ENCODE results near the gene CSRP2. TPM values are rescaled to one million over a fixed set of nuclear protein-coding genes. Genes with fewer than 3 reads are reported as not detected.

CSRP2 gene
- total RNA-seq, 2 experiments from 2014 or later, result 0.33 to 0.41 TPM

GRCh38 chr12:76871082-76871481, 7.7 kb downstream of the CSRP2 start:
- intact Hi-C loops (cut with micrococcal nuclease), result no loop called here
- ChIA-PET CTCF (no interaction called here), POLR2A (no interaction called here)
- Mint-ChIP-seq H3K4me1 (ENCODE audit: low read depth) (no peaks in the 10 kb centered on the region), H3K9me3 (no peaks in the 10 kb centered on the region), H3K27ac (no peak overlapping the region), H3K27me3 (peaks cover 28% of the 10 kb centered on the region), H3K4me3 (no peak overlapping the region), H3K36me3 (no peaks in the 10 kb centered on the region)
- no peak for DNase-seq

DNA sequence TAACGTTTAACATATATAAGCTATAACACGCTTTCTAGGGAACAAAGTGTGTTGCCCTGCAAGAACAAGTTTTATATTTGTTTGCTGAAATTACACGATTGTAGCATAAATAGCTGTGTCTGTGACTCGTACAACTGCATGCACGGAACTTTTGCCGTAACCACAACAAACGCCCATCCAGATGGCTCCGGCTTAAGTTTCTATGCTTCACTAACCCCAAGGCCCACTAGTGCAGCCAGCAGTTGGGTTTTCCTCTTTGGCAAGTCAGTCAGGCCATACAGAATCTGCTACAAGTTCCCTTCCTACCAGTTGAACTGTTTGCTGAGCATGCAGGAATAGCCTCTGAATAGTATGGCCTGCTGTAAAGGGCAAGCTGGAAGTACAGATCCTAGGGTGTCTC, 12.1 kb downstream of the CSRP2 start:
- Mint-ChIP-seq H3K4me3 (no peak overlapping the region), H3K36me3 (no peaks in the 10 kb centered on the region), H3K9me3 (no peaks in the 10 kb centered on the region), H3K27ac (no peak overlapping the region), H3K4me1 (ENCODE audit: low read depth) (no peaks in the 10 kb centered on the region), H3K27me3 (peaks cover 7% of the 10 kb centered on the region)
- intact Hi-C loops (cut with micrococcal nuclease), result no loop called here
- ChIA-PET POLR2A (no interaction called here), CTCF (interaction anchor here (1.9 kb wide), 1 partner anchor 76 kb away, joined by 4 read pairs; no protein-coding TSS in a partner anchor)
- DNase-seq, result no peak

GRCh38 chr12:76866151-76866567, 12.7 kb downstream of the CSRP2 start:
- ChIA-PET CTCF (interaction anchor here (1.9 kb wide), 1 partner anchor 75 kb away, joined by 4 read pairs; no protein-coding TSS in a partner anchor), POLR2A (no interaction called here)
- intact Hi-C loops (cut with micrococcal nuclease), result no loop called here
- Mint-ChIP-seq H3K4me3 (no peak overlapping the region), H3K27ac (no peak overlapping the region), H3K36me3 (no peaks in the 10 kb centered on the region), H3K4me1 (ENCODE audit: low read depth) (no peaks in the 10 kb centered on the region), H3K9me3 (no peaks in the 10 kb centered on the region), H3K27me3 (peaks cover 7% of the 10 kb centered on the region)
- DNase-seq, result no peak

DNA sequence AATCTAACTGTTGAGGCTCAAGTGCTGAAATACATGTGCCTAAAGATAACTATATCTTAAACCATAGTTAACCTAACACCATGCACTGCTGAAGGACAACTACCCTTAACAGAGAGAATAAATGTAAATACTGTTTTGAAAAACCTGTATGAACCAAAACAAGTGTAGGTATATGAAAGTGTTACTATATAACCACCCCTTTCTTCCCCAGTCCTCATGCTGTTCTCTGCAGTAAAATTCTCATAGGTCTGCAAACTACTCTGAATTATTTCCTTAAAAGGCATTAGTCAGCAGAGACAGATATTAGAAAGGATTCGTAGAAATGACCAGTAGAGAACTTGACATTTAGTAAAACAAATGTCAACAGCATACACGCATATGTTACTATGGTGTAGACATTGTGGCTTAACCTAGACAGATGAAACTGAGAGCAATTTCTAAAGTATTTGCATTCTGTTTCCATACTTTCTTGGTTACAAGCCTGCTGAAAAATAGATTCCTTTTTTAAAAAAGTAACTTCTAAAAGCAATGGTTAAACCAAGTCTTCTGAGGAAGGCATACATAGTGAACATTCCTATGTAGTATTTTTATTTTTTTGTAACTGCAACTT, 13.9 kb downstream of the CSRP2 start:
- Mint-ChIP-seq H3K27ac (no peak overlapping the region), H3K36me3 (no peaks in the 10 kb centered on the region), H3K27me3 (peaks cover 4% of the 10 kb centered on the region), H3K4me1 (ENCODE audit: low read depth) (no peaks in the 10 kb centered on the region), H3K9me3 (no peaks in the 10 kb centered on the region), H3K4me3 (no peak overlapping the region)
- ChIA-PET POLR2A (no interaction called here), CTCF (no interaction called here)
- intact Hi-C loops (cut with micrococcal nuclease), result no loop called here
- no peak for DNase-seq

DNA sequence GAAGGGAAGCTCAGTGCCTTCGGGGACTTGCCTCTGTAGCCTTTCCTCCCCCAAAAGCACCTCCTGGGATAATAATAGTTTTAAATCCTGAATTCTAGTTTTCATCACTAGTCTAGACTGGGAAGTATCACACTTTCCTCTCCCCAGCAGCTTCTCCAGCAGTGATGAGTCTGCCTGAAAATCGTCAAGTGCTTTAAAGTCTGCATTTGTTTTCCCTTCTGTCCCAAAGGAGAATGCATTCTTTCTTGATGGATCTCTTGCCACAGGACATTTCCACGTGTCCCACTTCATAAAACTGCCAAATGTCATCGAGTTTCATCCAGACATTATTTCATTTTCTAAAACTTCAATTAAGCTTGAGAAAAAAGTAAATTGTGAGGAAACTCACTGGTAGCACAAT, 15.0 kb downstream of the CSRP2 start:
- intact Hi-C loops (cut with micrococcal nuclease), result no loop called here
- DNase-seq, result no peak
- Mint-ChIP-seq H3K4me3 (no peak overlapping the region), H3K4me1 (ENCODE audit: low read depth) (no peaks in the 10 kb centered on the region), H3K36me3 (no peaks in the 10 kb centered on the region), H3K27ac (no peak overlapping the region), H3K9me3 (no peaks in the 10 kb centered on the region), H3K27me3 (peaks cover 4% of the 10 kb centered on the region)
- POLR2A ChIA-PET, result no interaction called here
- CTCF ChIA-PET, result no interaction called here

DNA sequence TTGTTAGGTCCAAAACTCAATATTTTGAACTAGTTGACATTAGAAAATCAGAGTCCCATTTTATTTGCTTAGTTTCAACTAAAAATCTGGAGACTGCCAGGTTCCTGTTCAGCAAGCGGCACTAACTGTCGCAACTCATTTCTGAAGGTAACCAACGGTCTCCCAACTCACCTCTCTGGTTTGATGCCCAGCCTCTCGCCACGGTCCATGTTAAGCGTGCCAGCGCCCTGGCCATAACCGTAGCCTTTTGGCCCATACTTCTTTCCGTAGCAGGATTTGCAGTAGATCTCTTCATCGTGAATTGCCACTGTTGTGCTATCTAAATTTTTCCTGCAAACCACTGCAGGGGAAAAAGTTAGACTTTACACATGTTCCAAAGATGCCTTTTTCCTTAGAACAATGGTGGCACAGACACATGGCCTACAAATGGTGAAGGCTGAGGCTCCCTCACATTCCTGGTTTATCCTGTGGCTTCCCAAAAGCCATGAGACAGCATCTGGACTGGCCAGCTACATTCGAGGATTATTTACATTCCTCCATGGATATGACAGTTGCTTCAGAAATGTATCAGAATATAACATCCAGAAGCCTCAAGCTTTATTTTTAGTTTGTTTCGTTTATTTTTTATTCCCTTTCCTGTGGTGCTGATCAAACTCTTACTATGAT, 15.7 kb downstream of the CSRP2 start:
- POLR2A ChIA-PET, result no interaction called here
- DNase-seq, result no peak
- CTCF ChIA-PET, result no interaction called here
- Mint-ChIP-seq H3K4me1 (ENCODE audit: low read depth) (no peaks in the 10 kb centered on the region), H3K36me3 (no peaks in the 10 kb centered on the region), H3K27me3 (peaks cover 4% of the 10 kb centered on the region), H3K4me3 (no peak overlapping the region), H3K9me3 (no peaks in the 10 kb centered on the region), H3K27ac (no peak overlapping the region)
- intact Hi-C loops (cut with micrococcal nuclease), result no loop called here

GRCh38 chr12:76860256-76860655, 18.6 kb downstream of the CSRP2 start:
- POLR2A ChIA-PET, result interaction anchor here (0.5 kb wide), 1 partner anchor 97 kb away, joined by 4 read pairs; no protein-coding TSS in a partner anchor
- no peak overlapping the region for H3K27ac Mint-ChIP-seq
- H3K36me3 Mint-ChIP-seq, result peaks cover 10% of the 10 kb centered on the region
- no peaks in the 10 kb centered on the region for H3K4me1 Mint-ChIP-seq (ENCODE audit: low read depth)
- peaks cover 2% of the 10 kb centered on the region for H3K27me3 Mint-ChIP-seq
- DNase-seq, result no peak
- CTCF ChIA-PET, result no interaction called here
- peaks cover 6% of the 10 kb centered on the region for H3K9me3 Mint-ChIP-seq
- no peak overlapping the region for H3K4me3 Mint-ChIP-seq
- intact Hi-C loops (cut with micrococcal nuclease), result no loop called here

- no peak for DNase-seq
- H3K27me3 Mint-ChIP-seq, result peaks cover 2% of the 10 kb centered on the region
- H3K4me3 Mint-ChIP-seq, result no peak overlapping the region
- no peaks in the 10 kb centered on the region for H3K4me1 Mint-ChIP-seq (ENCODE audit: low read depth)
- intact Hi-C loops (cut with micrococcal nuclease), result no loop called here
- ChIA-PET POLR2A (no interaction called here), CTCF (no interaction called here)
- H3K36me3 Mint-ChIP-seq, result peaks cover 17% of the 10 kb centered on the region
- H3K27ac Mint-ChIP-seq, result no peak overlapping the region
- peaks cover 6% of the 10 kb centered on the region for H3K9me3 Mint-ChIP-seq
Observed at GRCh38 chr12:76859611-76860010, 19.2 kb downstream of the CSRP2 start.

DNA sequence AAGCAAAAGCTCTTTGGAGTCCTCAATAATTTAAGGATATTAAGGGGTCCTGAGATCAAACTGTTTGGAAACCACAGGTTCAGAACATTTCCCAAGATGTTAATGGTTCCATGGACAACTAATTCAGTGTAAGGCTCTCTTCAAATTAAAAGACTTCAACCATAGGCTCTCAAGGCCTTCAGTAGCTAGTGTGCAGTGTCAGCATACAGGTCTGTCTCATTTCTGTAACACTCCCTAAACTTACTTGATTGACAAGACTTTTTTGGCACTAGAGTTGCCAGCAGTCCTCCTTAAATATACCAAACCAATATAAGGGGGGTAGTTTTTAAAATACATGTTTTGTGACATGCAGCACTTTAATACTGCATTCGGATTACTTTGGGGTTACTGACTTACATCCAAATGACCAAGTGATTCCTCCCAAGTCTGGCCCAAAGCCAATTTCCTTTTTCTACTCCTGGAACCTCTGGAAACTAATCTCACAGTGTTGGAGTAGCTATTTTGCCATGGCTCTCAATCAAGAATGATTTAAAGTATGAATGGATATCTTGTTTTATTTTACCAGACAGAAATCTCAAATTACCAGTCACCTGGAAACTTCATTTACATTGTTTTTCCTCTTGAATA, 22.7 kb downstream of the CSRP2 start:
- no peak for DNase-seq
- POLR2A ChIA-PET, result no interaction called here
- CTCF ChIA-PET, result interaction anchor here (0.6 to 0.8 kb wide), 2 partner anchors 234 to 252 kb away, joined by 3 read pairs; no protein-coding TSS in a partner anchor
- Mint-ChIP-seq H3K4me1 (ENCODE audit: low read depth) (no peaks in the 10 kb centered on the region), H3K27ac (no peak overlapping the region), H3K36me3 (peaks cover 32% of the 10 kb centered on the region), H3K27me3 (no peaks in the 10 kb centered on the region), H3K9me3 (peaks cover 6% of the 10 kb centered on the region), H3K4me3 (no peak overlapping the region)
- intact Hi-C loops (cut with micrococcal nuclease), result no loop called here

DNA sequence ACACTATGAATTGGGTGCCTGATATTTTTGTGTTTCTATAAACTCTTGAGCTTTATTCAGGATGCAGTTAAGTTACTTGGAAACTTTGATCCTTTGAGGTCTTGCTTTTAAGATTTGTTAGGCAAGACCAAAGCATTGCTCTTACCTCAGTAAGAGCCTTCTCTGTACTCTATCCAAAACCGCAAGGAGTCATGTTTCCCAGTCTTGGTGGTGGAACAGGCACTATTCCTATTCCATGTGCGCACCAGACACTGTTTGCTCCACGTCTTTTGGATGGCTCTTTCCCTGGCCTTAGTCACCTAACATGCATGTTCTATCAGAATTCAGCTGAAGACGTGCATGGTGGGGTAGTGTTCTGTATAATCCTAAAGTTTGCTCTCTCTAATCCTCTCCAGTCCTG, 23.5 kb downstream of the CSRP2 start:
- Mint-ChIP-seq H3K4me3 (no peak overlapping the region), H3K9me3 (peaks cover 6% of the 10 kb centered on the region), H3K27ac (no peak overlapping the region), H3K27me3 (no peaks in the 10 kb centered on the region), H3K4me1 (ENCODE audit: low read depth) (no peaks in the 10 kb centered on the region), H3K36me3 (peaks cover 36% of the 10 kb centered on the region)
- intact Hi-C loops (cut with micrococcal nuclease), result no loop called here
- CTCF ChIA-PET, result no interaction called here
- POLR2A ChIA-PET, result no interaction called here
- no peak for DNase-seq

GRCh38 chr12:76852106-76852505, 26.7 kb downstream of the CSRP2 start:
- Mint-ChIP-seq H3K4me1 (ENCODE audit: low read depth) (no peaks in the 10 kb centered on the region), H3K9me3 (peaks cover 6% of the 10 kb centered on the region), H3K27me3 (no peaks in the 10 kb centered on the region), H3K36me3 (peaks cover 44% of the 10 kb centered on the region), H3K4me3 (no peak overlapping the region), H3K27ac (no peak overlapping the region)
- ChIA-PET POLR2A (no interaction called here), CTCF (interaction anchor here (1.3 kb wide), 1 partner anchor 159 kb away, joined by 4 read pairs; no protein-coding TSS in a partner anchor)
- intact Hi-C loops (cut with micrococcal nuclease), result no loop called here
- DNase-seq, result no peak

DNA sequence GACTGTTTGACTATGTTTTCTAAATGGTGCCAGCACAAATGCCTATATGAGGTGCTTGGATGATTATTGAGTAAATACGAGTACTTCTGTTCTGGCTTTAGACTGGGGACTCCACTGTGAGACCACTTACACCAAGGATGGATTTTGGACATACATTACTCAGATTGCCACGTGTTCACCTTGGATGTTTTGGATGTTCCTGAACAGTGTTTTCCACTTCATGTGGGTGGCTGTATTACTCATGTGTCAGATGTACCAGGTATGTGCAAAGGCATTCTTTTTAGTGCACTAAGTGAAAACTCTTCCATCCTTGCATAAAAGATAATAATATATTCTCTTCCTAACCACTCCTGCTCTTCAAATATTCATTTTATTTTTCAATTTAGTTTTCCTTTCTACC, 30.7 kb downstream of the CSRP2 start:
- intact Hi-C loops (cut with micrococcal nuclease), result no loop called here
- CTCF ChIA-PET, result no interaction called here
- Mint-ChIP-seq H3K9me3 (no peaks in the 10 kb centered on the region), H3K27ac (no peak overlapping the region), H3K36me3 (peaks cover 34% of the 10 kb centered on the region), H3K4me1 (ENCODE audit: low read depth) (no peaks in the 10 kb centered on the region), H3K27me3 (no peaks in the 10 kb centered on the region), H3K4me3 (no peak overlapping the region)
- POLR2A ChIA-PET, result no interaction called here
- no peak for DNase-seq

DNA sequence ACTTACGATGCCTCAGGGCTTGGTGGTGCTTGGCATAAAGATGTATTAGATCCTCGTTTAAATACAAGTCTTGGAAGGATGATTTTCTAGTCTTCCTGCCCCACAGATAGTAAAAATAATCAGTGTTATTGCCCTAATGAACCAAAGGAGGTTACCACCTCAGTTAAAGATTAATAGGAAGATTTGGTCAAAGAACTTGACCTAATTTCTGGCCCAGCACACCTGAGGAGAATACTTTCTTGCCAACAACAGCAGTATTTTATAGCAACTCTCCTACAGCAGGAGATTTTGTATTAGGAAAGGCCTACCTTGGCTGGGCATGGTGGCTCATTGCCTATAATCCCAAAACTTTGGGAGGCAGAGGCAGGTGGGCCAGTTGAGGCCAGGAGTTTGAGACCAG, 31.6 kb downstream of the CSRP2 start:
- intact Hi-C loops (cut with micrococcal nuclease), result no loop called here
- H3K27me3 Mint-ChIP-seq, result no peaks in the 10 kb centered on the region
- DNase-seq, result no peak
- no peaks in the 10 kb centered on the region for H3K4me1 Mint-ChIP-seq (ENCODE audit: low read depth)
- H3K4me3 Mint-ChIP-seq, result no peak overlapping the region
- H3K9me3 Mint-ChIP-seq, result no peaks in the 10 kb centered on the region
- H3K27ac Mint-ChIP-seq, result no peak overlapping the region
- H3K36me3 Mint-ChIP-seq, result peaks cover 31% of the 10 kb centered on the region
- ChIA-PET CTCF (no interaction called here), POLR2A (no interaction called here)

Measured in activated CD4-positive, alpha-beta memory T cell treated with anti-CD3 and anti-CD28 coated beads for 36 hours (primary cell).